WTC11 (cell line): ENCODE results near the gene HOXB13. TPM values are rescaled to one million over a fixed set of nuclear protein-coding genes. Genes with fewer than 3 reads are reported as not detected.

Experiments
- ATAC-seq: fragments of 200-7000 bp; cut with Tn5 transposase; 2 replicates; pipeline ENCODE4 v1.10.0; 2021; ENCODE audit warnings: mild to moderate bottlenecking, moderate library complexity
- CTCF ChIA-PET: fragments of 300-600 bp; sonication (Branson Sonifier 250); formaldehyde crosslinking; loops from one replicate; lab custom pipeline; 2021; ENCODE audit warnings: antibody characterized with exemption; lab: Charles Lee
- POLR2A ChIA-PET: fragments of 350-600 bp; sonication (Branson Sonifier 250); formaldehyde crosslinking; loops from one replicate; lab custom pipeline; 2021; ENCODE audit warnings: antibody characterized with exemption; lab: Charles Lee
- DNase-seq: peaks from one replicate; pipeline ENCODE4 v3.0.0; 2021; ENCODE audit warnings: low spot score
- H3K27ac Mint-ChIP-seq: 2 replicates; pipeline ENCODE4 v1.8.0; 2021; ENCODE audit warnings: mixed read lengths
- H3K27me3 Mint-ChIP-seq: 2 replicates; pipeline ENCODE4 v1.8.0; 2021; ENCODE audit warnings: low read depth, mild to moderate bottlenecking, moderate library complexity, mixed read lengths
- H3K36me3 Mint-ChIP-seq: 2 replicates; pipeline ENCODE4 v1.8.0; 2021; ENCODE audit warnings: mixed read lengths
- H3K4me1 Mint-ChIP-seq: 2 replicates; pipeline ENCODE4 v1.8.0; 2022; ENCODE audit warnings: mixed read lengths
- H3K4me3 Mint-ChIP-seq: 2 replicates; pipeline ENCODE4 v1.8.0; 2021; ENCODE audit warnings: mild to moderate bottlenecking, moderate library complexity, mixed read lengths
- H3K9me3 Mint-ChIP-seq: 2 replicates; pipeline ENCODE4 v1.8.0; 2021; ENCODE audit warnings: mixed read lengths
- ELF4 ChIP-seq: sonication (generic); formaldehyde crosslinking; IDR thresholded peaks from 2 replicates; pipeline ENCODE4 v1.8.1; 2022; ENCODE audit warnings: low read depth, mild to moderate bottlenecking, moderate library complexity, missing genetic modification reagents
- ETV6 ChIP-seq: sonication (generic); formaldehyde crosslinking; IDR thresholded peaks from 2 replicates; pipeline ENCODE4 v1.8.1; 2022; ENCODE audit warnings: mild to moderate bottlenecking, missing genetic modification reagents
- FOXJ3 ChIP-seq: sonication (generic); formaldehyde crosslinking; IDR thresholded peaks from 2 replicates; pipeline ENCODE4 v1.9.0; 2021; ENCODE audit warnings: missing genetic modification reagents, mild to moderate bottlenecking, borderline replicate concordance
- GTF2I ChIP-seq: fragments of 250-450 bp; sonication (Bioruptor Pico); conservative IDR thresholded peaks from 2 replicates; pipeline ENCODE4 v1.4.0; 2021; ENCODE audit warnings: mild to moderate bottlenecking
- RELA ChIP-seq: sonication (generic); formaldehyde crosslinking; IDR thresholded peaks from 2 replicates; pipeline ENCODE4 v1.8.1; 2022; ENCODE audit warnings: missing genetic modification reagents, mild to moderate bottlenecking, borderline replicate concordance
- RORB ChIP-seq: fragments of 250-450 bp; sonication (Bioruptor Pico); IDR thresholded peaks from 2 replicates; pipeline ENCODE4 v1.9.0; 2021; ENCODE audit warnings: mild to moderate bottlenecking
- SMAD3 ChIP-seq: sonication (generic); formaldehyde crosslinking; IDR thresholded peaks from 2 replicates; pipeline ENCODE4 v1.8.0; 2022; ENCODE audit warnings: missing genetic modification reagents, mild to moderate bottlenecking, borderline replicate concordance
- TEAD1 ChIP-seq: sonication (generic); formaldehyde crosslinking; IDR thresholded peaks from 2 replicates; pipeline ENCODE4 v1.8.0; 2022; ENCODE audit warnings: mild to moderate bottlenecking, missing genetic modification reagents
- TEAD4 ChIP-seq: sonication (generic); formaldehyde crosslinking; IDR thresholded peaks from 2 replicates; pipeline ENCODE4 v1.8.0; 2022; ENCODE audit warnings: mild to moderate bottlenecking, missing genetic modification reagents
- ZBTB21 ChIP-seq: sonication (generic); formaldehyde crosslinking; IDR thresholded peaks from 2 replicates; pipeline ENCODE4 v1.8.1; 2023; ENCODE audit warnings: mild to moderate bottlenecking, missing genetic modification reagents, borderline replicate concordance
- ZNF121 ChIP-seq: sonication (generic); formaldehyde crosslinking; IDR thresholded peaks from 2 replicates; pipeline ENCODE4 v1.8.0; 2023; ENCODE audit warnings: missing genetic modification reagents
- ZNF138 ChIP-seq: sonication (generic); formaldehyde crosslinking; conservative IDR thresholded peaks from 2 replicates; pipeline ENCODE4 v1.8.1; 2022; ENCODE audit warnings: mild to moderate bottlenecking, moderate library complexity, missing genetic modification reagents
- ZNF219 ChIP-seq: sonication (generic); formaldehyde crosslinking; IDR thresholded peaks from 2 replicates; pipeline ENCODE4 v1.8.0; 2023; ENCODE audit warnings: missing genetic modification reagents, mild to moderate bottlenecking, borderline replicate concordance
- total RNA-seq: library from RNA; stranded (reverse); gene quantifications from 3 replicates; pipeline ENCODE4 v1.2.3, GENCODE V29; 2021
- TF ChIP-seq, protein P1 (sequence below): sonication (generic); formaldehyde crosslinking; IDR thresholded peaks from 2 replicates; pipeline ENCODE4 v1.8.1; 2023; ENCODE audit warnings: mild to moderate bottlenecking, missing genetic modification reagents, moderate library complexity
- TF ChIP-seq, protein P2 (sequence below): sonication (generic); formaldehyde crosslinking; IDR thresholded peaks from 2 replicates; pipeline ENCODE4 v1.8.1; 2022; ENCODE audit warnings: mild to moderate bottlenecking, moderate library complexity, missing genetic modification reagents
- TF ChIP-seq, protein P3 (sequence below): sonication (generic); formaldehyde crosslinking; conservative IDR thresholded peaks from 2 replicates; pipeline ENCODE4 v1.8.1; 2023; ENCODE audit warnings: mild to moderate bottlenecking, low read depth, missing genetic modification reagents, moderate library complexity
- TF ChIP-seq, protein P4 (sequence below): fragments of 250-450 bp; sonication (Bioruptor Pico); IDR thresholded peaks from 2 replicates; pipeline ENCODE4 v1.9.0; 2021; ENCODE audit warnings: mild to moderate bottlenecking
- TF ChIP-seq, protein P5 (sequence below): fragments of 250-450 bp; sonication (Bioruptor Pico); IDR thresholded peaks from 2 replicates; pipeline ENCODE4 v1.9.0; 2021; ENCODE audit warnings: mild to moderate bottlenecking
- TF ChIP-seq, protein P6 (sequence below): fragments of 250-450 bp; sonication (Bioruptor Pico); IDR thresholded peaks from 2 replicates; pipeline ENCODE4 v1.8.0; 2021; ENCODE audit warnings: mild to moderate bottlenecking
- TF ChIP-seq, protein P7 (sequence below): sonication (generic); formaldehyde crosslinking; IDR thresholded peaks from 2 replicates; pipeline ENCODE4 v1.8.1; 2023; ENCODE audit warnings: mild to moderate bottlenecking, missing genetic modification reagents, borderline replicate concordance

The HOXB13 gene
- total RNA-seq, 1 experiment from 2014 or later: 2.8 TPM

DNA sequence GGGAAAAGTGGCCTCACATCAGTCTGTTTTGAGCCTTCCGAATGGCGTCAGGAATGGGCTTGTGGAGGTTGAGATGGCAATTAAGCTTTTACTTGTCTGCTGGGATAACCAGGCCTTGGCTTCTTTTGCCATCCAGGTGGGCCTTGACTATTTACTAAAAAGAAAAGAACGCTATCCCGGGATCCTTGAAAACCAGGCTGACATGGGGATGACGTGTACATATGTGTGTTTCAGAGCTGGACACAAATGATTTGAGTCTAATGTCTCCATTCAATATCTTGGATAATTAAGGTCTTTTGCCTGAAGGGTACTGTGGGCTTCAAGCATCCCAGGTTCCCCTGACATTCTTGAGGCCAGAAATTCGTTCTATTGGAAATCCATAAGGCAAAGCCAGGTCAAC is 32.6 kb upstream of the HOXB13 start:
- POLR2A ChIA-PET: no interaction called here
- H3K36me3 Mint-ChIP-seq: no peaks in the 10 kb centered on the region
- H3K4me3 Mint-ChIP-seq: no peak overlapping the region
- CTCF ChIA-PET: interaction anchor here (0.9 to 2.3 kb wide), 5 partner anchors 29 to 118 kb away, joined by 3 to 9 read pairs (median 4); no protein-coding TSS in a partner anchor
- H3K27ac Mint-ChIP-seq: no peak overlapping the region
- DNase-seq (no peak), ATAC-seq (no peak)
- peaks cover 98% of the 10 kb centered on the region for H3K27me3 Mint-ChIP-seq
- H3K9me3 Mint-ChIP-seq: no peaks in the 10 kb centered on the region
- TF ChIP-seq, protein P1, sequence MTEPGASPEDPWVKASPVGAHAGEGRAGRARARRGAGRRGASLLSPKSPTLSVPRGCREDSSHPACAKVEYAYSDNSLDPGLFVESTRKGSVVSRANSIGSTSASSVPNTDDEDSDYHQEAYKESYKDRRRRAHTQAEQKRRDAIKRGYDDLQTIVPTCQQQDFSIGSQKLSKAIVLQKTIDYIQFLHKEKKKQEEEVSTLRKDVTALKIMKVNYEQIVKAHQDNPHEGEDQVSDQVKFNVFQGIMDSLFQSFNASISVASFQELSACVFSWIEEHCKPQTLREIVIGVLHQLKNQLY: no peak
- TF ChIP-seq ZNF219 (CRISPR knock-in tag) (no peak), ZNF138 (CRISPR knock-in tag) (no peak), RORB (CRISPR knock-in tag) (no peak), ZNF121 (CRISPR knock-in tag) (no peak)
- H3K4me1 Mint-ChIP-seq: no peaks in the 10 kb centered on the region

DNA sequence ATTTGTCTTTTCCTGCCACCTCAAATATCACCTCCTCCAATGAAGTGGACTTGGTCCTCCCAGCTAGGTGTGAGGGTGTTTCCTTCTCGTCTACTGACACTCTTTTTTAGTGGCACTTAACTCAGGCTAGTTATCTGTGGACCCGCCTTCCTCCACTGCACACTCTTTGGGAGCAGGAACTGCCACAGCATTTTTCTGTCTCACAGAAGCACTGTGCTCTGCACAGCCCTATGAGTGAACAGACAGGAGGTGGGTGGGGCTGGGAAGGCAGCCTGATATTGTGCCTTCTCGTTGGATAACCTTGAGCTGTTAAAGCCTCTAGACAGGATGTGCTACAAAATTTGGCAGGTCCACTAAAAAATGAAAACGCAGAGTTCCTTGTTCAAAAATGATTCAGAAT is 31.9 kb upstream of the HOXB13 start:
- Mint-ChIP-seq H3K36me3 (no peaks in the 10 kb centered on the region), H3K9me3 (no peaks in the 10 kb centered on the region), H3K27me3 (peaks cover 98% of the 10 kb centered on the region), H3K4me1 (no peaks in the 10 kb centered on the region), H3K27ac (no peak overlapping the region), H3K4me3 (no peak overlapping the region)
- POLR2A ChIA-PET: no interaction called here
- TF ChIP-seq ELF4 (CRISPR knock-in tag) (no peak), SMAD3 (CRISPR knock-in tag) (no peak), FOXJ3 (CRISPR knock-in tag) (no peak)
- TF ChIP-seq, protein P2, sequence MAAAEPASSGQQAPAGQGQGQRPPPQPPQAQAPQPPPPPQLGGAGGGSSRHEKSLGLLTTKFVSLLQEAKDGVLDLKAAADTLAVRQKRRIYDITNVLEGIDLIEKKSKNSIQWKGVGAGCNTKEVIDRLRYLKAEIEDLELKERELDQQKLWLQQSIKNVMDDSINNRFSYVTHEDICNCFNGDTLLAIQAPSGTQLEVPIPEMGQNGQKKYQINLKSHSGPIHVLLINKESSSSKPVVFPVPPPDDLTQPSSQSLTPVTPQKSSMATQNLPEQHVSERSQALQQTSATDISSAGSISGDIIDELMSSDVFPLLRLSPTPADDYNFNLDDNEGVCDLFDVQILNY: no peak
- no peak for DNase-seq
- no peak for ATAC-seq
- CTCF ChIA-PET: interaction anchor here (0.7 to 2.3 kb wide), 6 partner anchors 30 to 119 kb away, joined by 3 to 9 read pairs (median 4); no protein-coding TSS in a partner anchor

DNA sequence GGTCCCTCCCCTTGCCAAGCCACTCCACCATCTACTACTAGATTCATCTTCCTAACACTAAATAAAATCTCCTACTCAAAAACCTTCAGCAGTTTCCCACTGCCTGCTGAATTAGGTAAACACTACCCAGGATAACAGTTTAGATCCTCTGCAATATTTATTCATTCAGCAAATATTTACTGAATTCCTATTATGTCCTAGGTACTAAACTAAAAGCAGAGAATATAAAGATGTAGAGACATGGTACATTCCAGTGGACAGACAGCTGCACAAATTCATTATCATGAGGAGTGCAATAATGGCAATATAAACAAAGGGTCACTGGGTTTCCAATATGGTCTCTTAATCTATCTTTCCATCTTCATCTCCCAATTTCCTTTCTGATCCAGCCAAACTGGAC is 30.7 kb upstream of the HOXB13 start:
- no peak overlapping the region for H3K4me3 Mint-ChIP-seq
- ATAC-seq: no peak
- CTCF ChIA-PET: interaction anchor here (1.3 to 1.9 kb wide), 2 partner anchors 35 to 81 kb away, joined by 5 to 6 read pairs; no protein-coding TSS in a partner anchor
- H3K9me3 Mint-ChIP-seq: no peaks in the 10 kb centered on the region
- no peak for DNase-seq
- TF ChIP-seq RORB (CRISPR knock-in tag) (no peak), ZBTB21 (CRISPR knock-in tag) (no peak), RELA (CRISPR knock-in tag) (no peak), GTF2I (CRISPR knock-in tag) (no peak), TEAD4 (CRISPR knock-in tag) (no peak), ETV6 (CRISPR knock-in tag) (no peak), TEAD1 (CRISPR knock-in tag) (no peak), SMAD3 (CRISPR knock-in tag) (no peak)
- TF ChIP-seq, protein P3, sequence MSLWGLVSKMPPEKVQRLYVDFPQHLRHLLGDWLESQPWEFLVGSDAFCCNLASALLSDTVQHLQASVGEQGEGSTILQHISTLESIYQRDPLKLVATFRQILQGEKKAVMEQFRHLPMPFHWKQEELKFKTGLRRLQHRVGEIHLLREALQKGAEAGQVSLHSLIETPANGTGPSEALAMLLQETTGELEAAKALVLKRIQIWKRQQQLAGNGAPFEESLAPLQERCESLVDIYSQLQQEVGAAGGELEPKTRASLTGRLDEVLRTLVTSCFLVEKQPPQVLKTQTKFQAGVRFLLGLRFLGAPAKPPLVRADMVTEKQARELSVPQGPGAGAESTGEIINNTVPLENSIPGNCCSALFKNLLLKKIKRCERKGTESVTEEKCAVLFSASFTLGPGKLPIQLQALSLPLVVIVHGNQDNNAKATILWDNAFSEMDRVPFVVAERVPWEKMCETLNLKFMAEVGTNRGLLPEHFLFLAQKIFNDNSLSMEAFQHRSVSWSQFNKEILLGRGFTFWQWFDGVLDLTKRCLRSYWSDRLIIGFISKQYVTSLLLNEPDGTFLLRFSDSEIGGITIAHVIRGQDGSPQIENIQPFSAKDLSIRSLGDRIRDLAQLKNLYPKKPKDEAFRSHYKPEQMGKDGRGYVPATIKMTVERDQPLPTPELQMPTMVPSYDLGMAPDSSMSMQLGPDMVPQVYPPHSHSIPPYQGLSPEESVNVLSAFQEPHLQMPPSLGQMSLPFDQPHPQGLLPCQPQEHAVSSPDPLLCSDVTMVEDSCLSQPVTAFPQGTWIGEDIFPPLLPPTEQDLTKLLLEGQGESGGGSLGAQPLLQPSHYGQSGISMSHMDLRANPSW (CRISPR knock-in tag): no peak
- TF ChIP-seq, protein P4, sequence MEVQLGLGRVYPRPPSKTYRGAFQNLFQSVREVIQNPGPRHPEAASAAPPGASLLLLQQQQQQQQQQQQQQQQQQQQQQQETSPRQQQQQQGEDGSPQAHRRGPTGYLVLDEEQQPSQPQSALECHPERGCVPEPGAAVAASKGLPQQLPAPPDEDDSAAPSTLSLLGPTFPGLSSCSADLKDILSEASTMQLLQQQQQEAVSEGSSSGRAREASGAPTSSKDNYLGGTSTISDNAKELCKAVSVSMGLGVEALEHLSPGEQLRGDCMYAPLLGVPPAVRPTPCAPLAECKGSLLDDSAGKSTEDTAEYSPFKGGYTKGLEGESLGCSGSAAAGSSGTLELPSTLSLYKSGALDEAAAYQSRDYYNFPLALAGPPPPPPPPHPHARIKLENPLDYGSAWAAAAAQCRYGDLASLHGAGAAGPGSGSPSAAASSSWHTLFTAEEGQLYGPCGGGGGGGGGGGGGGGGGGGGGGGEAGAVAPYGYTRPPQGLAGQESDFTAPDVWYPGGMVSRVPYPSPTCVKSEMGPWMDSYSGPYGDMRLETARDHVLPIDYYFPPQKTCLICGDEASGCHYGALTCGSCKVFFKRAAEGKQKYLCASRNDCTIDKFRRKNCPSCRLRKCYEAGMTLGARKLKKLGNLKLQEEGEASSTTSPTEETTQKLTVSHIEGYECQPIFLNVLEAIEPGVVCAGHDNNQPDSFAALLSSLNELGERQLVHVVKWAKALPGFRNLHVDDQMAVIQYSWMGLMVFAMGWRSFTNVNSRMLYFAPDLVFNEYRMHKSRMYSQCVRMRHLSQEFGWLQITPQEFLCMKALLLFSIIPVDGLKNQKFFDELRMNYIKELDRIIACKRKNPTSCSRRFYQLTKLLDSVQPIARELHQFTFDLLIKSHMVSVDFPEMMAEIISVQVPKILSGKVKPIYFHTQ (CRISPR knock-in tag): no peak
- TF ChIP-seq, protein P5, sequence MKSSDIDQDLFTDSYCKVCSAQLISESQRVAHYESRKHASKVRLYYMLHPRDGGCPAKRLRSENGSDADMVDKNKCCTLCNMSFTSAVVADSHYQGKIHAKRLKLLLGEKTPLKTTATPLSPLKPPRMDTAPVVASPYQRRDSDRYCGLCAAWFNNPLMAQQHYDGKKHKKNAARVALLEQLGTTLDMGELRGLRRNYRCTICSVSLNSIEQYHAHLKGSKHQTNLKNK: no peak
- TF ChIP-seq, protein P6, sequence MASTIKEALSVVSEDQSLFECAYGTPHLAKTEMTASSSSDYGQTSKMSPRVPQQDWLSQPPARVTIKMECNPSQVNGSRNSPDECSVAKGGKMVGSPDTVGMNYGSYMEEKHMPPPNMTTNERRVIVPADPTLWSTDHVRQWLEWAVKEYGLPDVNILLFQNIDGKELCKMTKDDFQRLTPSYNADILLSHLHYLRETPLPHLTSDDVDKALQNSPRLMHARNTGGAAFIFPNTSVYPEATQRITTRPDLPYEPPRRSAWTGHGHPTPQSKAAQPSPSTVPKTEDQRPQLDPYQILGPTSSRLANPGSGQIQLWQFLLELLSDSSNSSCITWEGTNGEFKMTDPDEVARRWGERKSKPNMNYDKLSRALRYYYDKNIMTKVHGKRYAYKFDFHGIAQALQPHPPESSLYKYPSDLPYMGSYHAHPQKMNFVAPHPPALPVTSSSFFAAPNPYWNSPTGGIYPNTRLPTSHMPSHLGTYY: no peak
- TF ChIP-seq, protein P7, sequence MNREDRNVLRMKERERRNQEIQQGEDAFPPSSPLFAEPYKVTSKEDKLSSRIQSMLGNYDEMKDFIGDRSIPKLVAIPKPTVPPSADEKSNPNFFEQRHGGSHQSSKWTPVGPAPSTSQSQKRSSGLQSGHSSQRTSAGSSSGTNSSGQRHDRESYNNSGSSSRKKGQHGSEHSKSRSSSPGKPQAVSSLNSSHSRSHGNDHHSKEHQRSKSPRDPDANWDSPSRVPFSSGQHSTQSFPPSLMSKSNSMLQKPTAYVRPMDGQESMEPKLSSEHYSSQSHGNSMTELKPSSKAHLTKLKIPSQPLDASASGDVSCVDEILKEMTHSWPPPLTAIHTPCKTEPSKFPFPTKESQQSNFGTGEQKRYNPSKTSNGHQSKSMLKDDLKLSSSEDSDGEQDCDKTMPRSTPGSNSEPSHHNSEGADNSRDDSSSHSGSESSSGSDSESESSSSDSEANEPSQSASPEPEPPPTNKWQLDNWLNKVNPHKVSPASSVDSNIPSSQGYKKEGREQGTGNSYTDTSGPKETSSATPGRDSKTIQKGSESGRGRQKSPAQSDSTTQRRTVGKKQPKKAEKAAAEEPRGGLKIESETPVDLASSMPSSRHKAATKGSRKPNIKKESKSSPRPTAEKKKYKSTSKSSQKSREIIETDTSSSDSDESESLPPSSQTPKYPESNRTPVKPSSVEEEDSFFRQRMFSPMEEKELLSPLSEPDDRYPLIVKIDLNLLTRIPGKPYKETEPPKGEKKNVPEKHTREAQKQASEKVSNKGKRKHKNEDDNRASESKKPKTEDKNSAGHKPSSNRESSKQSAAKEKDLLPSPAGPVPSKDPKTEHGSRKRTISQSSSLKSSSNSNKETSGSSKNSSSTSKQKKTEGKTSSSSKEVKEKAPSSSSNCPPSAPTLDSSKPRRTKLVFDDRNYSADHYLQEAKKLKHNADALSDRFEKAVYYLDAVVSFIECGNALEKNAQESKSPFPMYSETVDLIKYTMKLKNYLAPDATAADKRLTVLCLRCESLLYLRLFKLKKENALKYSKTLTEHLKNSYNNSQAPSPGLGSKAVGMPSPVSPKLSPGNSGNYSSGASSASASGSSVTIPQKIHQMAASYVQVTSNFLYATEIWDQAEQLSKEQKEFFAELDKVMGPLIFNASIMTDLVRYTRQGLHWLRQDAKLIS (CRISPR knock-in tag): no peak
- TF ChIP-seq, all 79 proteins: peak for 0
- POLR2A ChIA-PET: no interaction called here
- peaks cover 99% of the 10 kb centered on the region for H3K27me3 Mint-ChIP-seq
- H3K27ac Mint-ChIP-seq: no peak overlapping the region
- H3K4me1 Mint-ChIP-seq: peaks cover 6% of the 10 kb centered on the region
- no peaks in the 10 kb centered on the region for H3K36me3 Mint-ChIP-seq
